ENCODE results near the gene RERGL.
"Not testable (repeated sequence)": the region's sequence is repeated elsewhere in the genome, so short reads cannot be mapped to it uniquely, and the experiment has no call there.

RERGL gene

DNA sequence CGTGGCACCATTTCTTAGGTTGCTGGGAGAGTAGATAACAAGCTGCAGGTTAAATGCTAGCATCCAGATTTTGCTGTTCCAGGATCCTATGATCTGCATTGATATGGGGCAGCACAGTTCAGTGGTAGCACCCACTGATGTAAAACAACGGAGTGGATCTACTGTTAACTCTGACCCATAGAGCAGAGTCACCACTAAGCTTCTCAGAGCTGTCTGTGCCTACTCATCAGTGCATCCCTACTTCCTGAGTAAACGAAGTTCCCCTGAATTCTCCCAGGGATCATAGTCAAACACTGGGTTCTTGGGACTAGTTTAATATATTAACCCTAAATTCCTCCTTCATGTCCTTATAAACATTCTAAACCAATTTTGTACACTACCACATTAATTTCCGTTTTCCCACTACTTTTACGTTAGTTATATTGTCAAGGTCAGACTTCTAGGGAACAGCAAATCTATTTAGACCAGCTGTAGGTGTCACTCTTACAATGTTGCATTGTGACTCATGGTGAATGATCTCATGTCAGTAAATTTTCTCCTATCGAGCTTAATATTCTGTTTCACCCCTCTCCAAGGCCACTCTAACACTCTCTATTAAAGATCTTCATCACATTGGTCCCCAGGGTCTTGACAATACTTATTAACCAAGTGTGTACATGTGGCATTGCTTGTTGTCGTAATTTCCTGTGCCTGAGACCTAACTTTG, 10.3 kb downstream of the RERGL start:
- Histone ChIP-seq H3K36me3 (ENCODE audit: control insufficient read depth in 2 of 2, insufficient read depth in 2 of 2, low read length in 2 of 2) (no peaks in the 10 kb centered on the region), H3K27me3 (ENCODE audit: control insufficient read depth in 2 of 2, insufficient read depth in 2 of 2, low read length in 2 of 2) (no peaks in the 10 kb centered on the region), H3K4me3 (ENCODE audit: low read length in 2 of 2) (no peak overlapping the region), H3K4me1 (ENCODE audit: control insufficient read depth in 2 of 2, insufficient read depth in 2 of 2, low read length in 2 of 2) (no peaks in the 10 kb centered on the region), H3K9me3 (ENCODE audit: control insufficient read depth in 2 of 2, low read length in 2 of 2) (no peaks in the 10 kb centered on the region), H3K27ac (ENCODE audit: low read depth in 2 of 2, low read length in 2 of 2) (no peak overlapping the region), H3K9ac (ENCODE audit: low read depth in 1 of 2, low read length in 2 of 2) (no peak overlapping the region)

DNA sequence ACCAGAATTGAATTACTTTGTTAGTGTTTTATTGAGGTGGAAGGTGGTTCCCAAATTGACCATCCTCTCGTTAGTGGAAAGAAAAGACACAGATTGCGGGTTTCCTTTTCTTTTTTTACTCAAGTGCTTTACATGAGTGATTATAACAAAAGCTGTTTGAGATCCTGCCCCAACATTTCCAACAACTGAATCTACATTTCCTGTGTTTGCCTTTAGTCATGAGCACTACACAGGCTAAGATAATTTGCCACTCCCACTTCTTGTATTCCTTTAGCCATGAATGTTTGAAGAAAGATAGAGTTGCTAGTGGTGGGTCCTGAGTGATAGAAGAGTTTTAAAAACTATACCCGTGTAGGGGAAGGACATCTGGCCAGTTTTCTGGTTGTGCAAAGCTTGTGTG, 16.0 kb downstream of the RERGL start:
- H3K27me3 ChIP-seq (ENCODE audit: control insufficient read depth in 2 of 2, insufficient read depth in 2 of 2, low read length in 2 of 2), result no peaks in the 10 kb centered on the region
- no peak overlapping the region for H3K4me3 ChIP-seq (ENCODE audit: low read length in 2 of 2)
- no peaks in the 10 kb centered on the region for H3K36me3 ChIP-seq (ENCODE audit: control insufficient read depth in 2 of 2, insufficient read depth in 2 of 2, low read length in 2 of 2)
- H3K4me1 ChIP-seq (ENCODE audit: control insufficient read depth in 2 of 2, insufficient read depth in 2 of 2, low read length in 2 of 2), result no peaks in the 10 kb centered on the region
- H3K9me3 ChIP-seq (ENCODE audit: control insufficient read depth in 2 of 2, low read length in 2 of 2), result no peaks in the 10 kb centered on the region
- H3K9ac ChIP-seq (ENCODE audit: low read depth in 1 of 2, low read length in 2 of 2), result no peak overlapping the region
- H3K27ac ChIP-seq (ENCODE audit: low read depth in 2 of 2, low read length in 2 of 2), result no peak overlapping the region

DNA sequence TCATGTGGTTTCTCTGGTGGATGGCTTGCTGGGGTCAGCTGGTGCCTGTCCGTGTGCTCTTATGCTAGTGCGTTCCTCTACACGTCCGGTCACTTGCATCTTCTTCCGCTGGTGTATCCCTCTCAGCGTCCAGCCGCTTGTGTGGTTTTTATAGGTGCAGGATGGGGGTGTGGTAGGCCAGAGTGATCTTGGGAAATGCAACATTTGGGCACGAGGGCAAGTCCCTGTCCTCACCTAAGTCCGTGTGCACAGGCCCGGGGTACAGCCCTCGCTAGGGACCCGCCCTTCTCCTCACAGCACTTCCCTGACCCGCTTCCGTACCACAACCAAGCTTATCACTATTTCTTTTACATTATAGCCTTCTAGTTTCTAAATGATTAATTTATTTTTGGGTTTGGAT, 17.3 kb downstream of the RERGL start:
- H3K36me3 ChIP-seq (ENCODE audit: control insufficient read depth in 2 of 2, insufficient read depth in 2 of 2, low read length in 2 of 2), result no peaks in the 10 kb centered on the region
- H3K4me3 ChIP-seq (ENCODE audit: low read length in 2 of 2), result no peak overlapping the region
- H3K4me1 ChIP-seq (ENCODE audit: control insufficient read depth in 2 of 2, insufficient read depth in 2 of 2, low read length in 2 of 2), result no peaks in the 10 kb centered on the region
- no peak overlapping the region for H3K27ac ChIP-seq (ENCODE audit: low read depth in 2 of 2, low read length in 2 of 2)
- H3K9ac ChIP-seq (ENCODE audit: low read depth in 1 of 2, low read length in 2 of 2), result no peak overlapping the region
- no peaks in the 10 kb centered on the region for H3K27me3 ChIP-seq (ENCODE audit: control insufficient read depth in 2 of 2, insufficient read depth in 2 of 2, low read length in 2 of 2)
- no peaks in the 10 kb centered on the region for H3K9me3 ChIP-seq (ENCODE audit: control insufficient read depth in 2 of 2, low read length in 2 of 2)

DNA sequence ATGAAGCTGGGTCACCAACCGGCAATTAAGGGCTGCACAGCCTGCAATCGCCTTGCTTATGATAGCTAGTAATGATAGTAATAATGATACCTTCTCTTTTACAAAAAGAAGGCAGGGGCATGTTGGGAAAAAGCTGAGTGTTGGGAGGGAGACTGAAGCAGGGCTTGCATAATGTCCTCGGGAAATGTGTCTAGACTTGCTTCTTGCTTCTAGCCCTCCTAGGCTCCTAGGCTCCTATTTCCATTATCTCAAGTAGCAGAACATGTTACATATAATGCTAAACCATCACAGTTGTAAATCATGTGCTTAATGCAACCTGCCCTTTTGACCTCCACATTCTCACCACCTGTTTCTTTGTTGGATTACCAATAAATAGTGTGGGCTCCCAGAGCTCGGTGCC, 18.7 kb downstream of the RERGL start:
- H3K36me3 ChIP-seq (ENCODE audit: control insufficient read depth in 2 of 2, insufficient read depth in 2 of 2, low read length in 2 of 2), result no peaks in the 10 kb centered on the region
- H3K9ac ChIP-seq (ENCODE audit: low read depth in 1 of 2, low read length in 2 of 2), result no peak overlapping the region
- H3K9me3 ChIP-seq (ENCODE audit: control insufficient read depth in 2 of 2, low read length in 2 of 2), result no peaks in the 10 kb centered on the region
- no peaks in the 10 kb centered on the region for H3K27me3 ChIP-seq (ENCODE audit: control insufficient read depth in 2 of 2, insufficient read depth in 2 of 2, low read length in 2 of 2)
- no peak overlapping the region for H3K4me3 ChIP-seq (ENCODE audit: low read length in 2 of 2)
- no peak overlapping the region for H3K27ac ChIP-seq (ENCODE audit: low read depth in 2 of 2, low read length in 2 of 2)
- H3K4me1 ChIP-seq (ENCODE audit: control insufficient read depth in 2 of 2, insufficient read depth in 2 of 2, low read length in 2 of 2), result no peaks in the 10 kb centered on the region

DNA sequence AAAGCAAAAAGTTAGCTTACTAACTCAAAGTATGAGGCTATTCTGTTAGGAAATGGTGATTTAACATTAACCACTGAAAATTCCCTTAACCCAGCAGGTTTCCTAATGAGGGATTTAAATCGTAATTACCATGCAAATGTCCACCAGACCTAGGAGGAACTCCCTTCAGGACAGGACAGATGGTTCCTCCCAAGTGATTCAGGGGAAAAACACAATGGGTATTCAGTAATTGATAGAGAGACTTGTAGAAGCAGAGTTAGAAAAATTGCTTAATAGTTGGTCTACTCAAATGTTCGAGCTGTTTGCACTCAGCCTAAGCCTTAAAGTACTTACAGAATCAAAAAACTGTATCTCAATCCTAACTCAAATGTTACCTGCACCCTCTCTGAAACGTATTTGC, 21.6 kb downstream of the RERGL start:
- no peak overlapping the region for H3K4me3 ChIP-seq (ENCODE audit: low read length in 2 of 2)
- H3K27me3 ChIP-seq (ENCODE audit: control insufficient read depth in 2 of 2, insufficient read depth in 2 of 2, low read length in 2 of 2), result no peaks in the 10 kb centered on the region
- H3K27ac ChIP-seq (ENCODE audit: low read depth in 2 of 2, low read length in 2 of 2), result no peak overlapping the region
- no peaks in the 10 kb centered on the region for H3K9me3 ChIP-seq (ENCODE audit: control insufficient read depth in 2 of 2, low read length in 2 of 2)
- H3K4me1 ChIP-seq (ENCODE audit: control insufficient read depth in 2 of 2, insufficient read depth in 2 of 2, low read length in 2 of 2), result no peaks in the 10 kb centered on the region
- H3K36me3 ChIP-seq (ENCODE audit: control insufficient read depth in 2 of 2, insufficient read depth in 2 of 2, low read length in 2 of 2), result no peaks in the 10 kb centered on the region
- H3K9ac ChIP-seq (ENCODE audit: low read depth in 1 of 2, low read length in 2 of 2), result no peak overlapping the region

DNA sequence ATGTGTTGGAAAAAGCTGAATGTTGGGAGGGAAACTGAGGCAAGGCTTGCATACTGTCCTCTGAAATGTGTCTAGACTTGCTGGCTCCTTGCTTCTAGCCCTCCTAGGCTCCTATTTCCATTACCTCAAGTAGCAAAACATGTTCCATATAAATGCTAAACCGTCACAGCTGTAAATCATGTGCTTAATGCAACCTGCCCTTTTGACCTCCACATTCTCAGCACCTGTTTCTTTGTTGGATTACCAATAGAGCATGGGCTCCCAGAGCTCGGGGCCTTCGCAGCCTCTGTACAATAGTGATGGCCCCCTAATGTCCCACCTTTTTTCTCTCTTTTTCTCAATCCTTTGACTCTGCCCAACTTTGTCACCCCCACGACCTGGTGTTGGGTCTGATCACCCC, 23.3 kb downstream of the RERGL start:
- Histone ChIP-seq H3K36me3 (ENCODE audit: control insufficient read depth in 2 of 2, insufficient read depth in 2 of 2, low read length in 2 of 2) (no peaks in the 10 kb centered on the region), H3K27me3 (ENCODE audit: control insufficient read depth in 2 of 2, insufficient read depth in 2 of 2, low read length in 2 of 2) (no peaks in the 10 kb centered on the region), H3K9ac (ENCODE audit: low read depth in 1 of 2, low read length in 2 of 2) (no peak overlapping the region), H3K27ac (ENCODE audit: low read depth in 2 of 2, low read length in 2 of 2) (no peak overlapping the region), H3K4me1 (ENCODE audit: control insufficient read depth in 2 of 2, insufficient read depth in 2 of 2, low read length in 2 of 2) (no peaks in the 10 kb centered on the region), H3K4me3 (ENCODE audit: low read length in 2 of 2) (no peak overlapping the region), H3K9me3 (ENCODE audit: control insufficient read depth in 2 of 2, low read length in 2 of 2) (no peaks in the 10 kb centered on the region)

DNA sequence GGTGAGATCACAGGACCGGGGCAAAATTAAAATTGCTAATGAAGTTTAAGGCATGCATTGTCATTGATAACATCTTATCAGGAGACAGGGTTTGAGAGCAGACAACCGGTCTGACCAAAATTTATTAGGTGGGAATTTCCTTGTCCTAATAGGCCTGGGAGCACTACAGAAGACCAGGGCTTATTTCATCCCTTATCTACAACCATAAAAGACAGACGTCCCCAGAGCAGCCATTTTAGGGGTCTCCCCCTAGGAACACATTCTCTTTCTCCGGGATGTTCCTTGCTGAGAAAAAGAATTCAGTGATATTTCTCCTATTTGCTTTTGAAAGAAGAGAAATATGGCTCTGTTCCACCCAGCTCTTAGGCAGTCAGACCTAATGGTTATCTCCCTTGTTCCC, 27.1 kb downstream of the RERGL start:
- H3K4me3 ChIP-seq (ENCODE audit: low read length in 2 of 2); H3K27me3 ChIP-seq (ENCODE audit: control insufficient read depth in 2 of 2, insufficient read depth in 2 of 2, low read length in 2 of 2); H3K27ac ChIP-seq (ENCODE audit: low read depth in 2 of 2, low read length in 2 of 2); H3K9me3 ChIP-seq (ENCODE audit: control insufficient read depth in 2 of 2, low read length in 2 of 2); H3K9ac ChIP-seq (ENCODE audit: low read depth in 1 of 2, low read length in 2 of 2); H3K4me1 ChIP-seq (ENCODE audit: control insufficient read depth in 2 of 2, insufficient read depth in 2 of 2, low read length in 2 of 2); H3K36me3 ChIP-seq (ENCODE audit: control insufficient read depth in 2 of 2, insufficient read depth in 2 of 2, low read length in 2 of 2): not testable (repeated sequence)

DNA sequence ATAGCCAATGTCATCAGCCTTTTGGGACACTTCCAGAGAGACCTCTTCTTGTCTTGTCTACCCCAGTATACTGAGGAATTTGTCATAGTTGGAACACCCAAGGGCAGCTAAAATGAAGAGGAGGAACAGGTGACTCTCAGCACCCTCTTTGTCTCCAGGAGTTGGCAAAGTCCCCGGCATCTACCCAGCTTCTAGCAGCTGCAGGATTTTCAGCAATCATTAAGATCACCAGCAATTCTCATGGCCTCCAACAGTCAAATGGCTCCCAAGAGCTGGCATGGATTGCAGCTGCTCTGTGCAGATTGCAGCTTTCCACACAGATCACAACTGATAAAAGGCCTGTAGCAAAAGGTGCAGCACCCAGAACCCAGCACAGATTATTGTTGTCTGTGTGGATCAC, 32.9 kb downstream of the RERGL start:
- Histone ChIP-seq H3K36me3 (ENCODE audit: control insufficient read depth in 2 of 2, insufficient read depth in 2 of 2, low read length in 2 of 2) (no peaks in the 10 kb centered on the region), H3K27me3 (ENCODE audit: control insufficient read depth in 2 of 2, insufficient read depth in 2 of 2, low read length in 2 of 2) (no peaks in the 10 kb centered on the region), H3K27ac (ENCODE audit: low read depth in 2 of 2, low read length in 2 of 2) (no peak overlapping the region), H3K4me1 (ENCODE audit: control insufficient read depth in 2 of 2, insufficient read depth in 2 of 2, low read length in 2 of 2) (no peaks in the 10 kb centered on the region), H3K4me3 (ENCODE audit: low read length in 2 of 2) (no peak overlapping the region), H3K9ac (ENCODE audit: low read depth in 1 of 2, low read length in 2 of 2) (no peak overlapping the region), H3K9me3 (ENCODE audit: control insufficient read depth in 2 of 2, low read length in 2 of 2) (peaks cover 0 to 3% of the 10 kb centered on the region in 2 donors)

DNA sequence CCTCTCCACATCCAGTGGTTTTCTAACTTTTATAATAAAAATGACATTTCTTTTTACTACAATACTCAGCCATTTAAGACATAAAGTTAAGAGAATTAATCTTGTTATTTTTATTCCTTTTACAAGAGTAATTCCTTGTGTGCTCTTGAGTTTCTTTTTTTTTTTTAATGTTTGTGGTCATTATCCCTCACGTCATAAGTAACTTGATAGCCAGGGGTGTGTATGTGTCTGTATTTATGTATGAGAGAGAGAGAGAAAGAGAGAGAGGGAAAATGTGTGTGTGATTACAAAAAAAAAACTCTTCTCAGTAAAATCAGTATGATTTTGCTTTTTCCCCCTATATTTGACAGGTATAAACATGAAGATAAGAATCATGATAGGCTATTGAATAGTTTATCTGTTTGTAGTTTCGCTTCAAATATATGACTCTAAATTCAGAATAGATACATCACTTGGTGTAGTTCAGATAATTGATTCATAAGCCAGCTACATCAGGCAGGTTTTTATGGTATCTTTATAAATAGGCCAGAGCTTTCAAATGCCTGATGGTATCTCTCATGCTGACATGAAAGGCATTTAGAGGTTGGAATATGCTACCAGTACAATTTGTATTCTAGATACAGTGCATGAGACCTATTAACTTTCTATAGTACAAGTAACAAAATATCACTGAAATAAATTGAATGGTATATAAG, 34.9 kb downstream of the RERGL start:
- Histone ChIP-seq H3K9ac (ENCODE audit: low read depth in 1 of 2, low read length in 2 of 2) (no peak overlapping the region), H3K36me3 (ENCODE audit: control insufficient read depth in 2 of 2, insufficient read depth in 2 of 2, low read length in 2 of 2) (no peaks in the 10 kb centered on the region), H3K27ac (ENCODE audit: low read depth in 2 of 2, low read length in 2 of 2) (no peak overlapping the region), H3K9me3 (ENCODE audit: control insufficient read depth in 2 of 2, low read length in 2 of 2) (peaks cover 3% of the 10 kb centered on the region in 2 donors), H3K27me3 (ENCODE audit: control insufficient read depth in 2 of 2, insufficient read depth in 2 of 2, low read length in 2 of 2) (no peaks in the 10 kb centered on the region), H3K4me3 (ENCODE audit: low read length in 2 of 2) (no peak overlapping the region), H3K4me1 (ENCODE audit: control insufficient read depth in 2 of 2, insufficient read depth in 2 of 2, low read length in 2 of 2) (no peaks in the 10 kb centered on the region)

DNA sequence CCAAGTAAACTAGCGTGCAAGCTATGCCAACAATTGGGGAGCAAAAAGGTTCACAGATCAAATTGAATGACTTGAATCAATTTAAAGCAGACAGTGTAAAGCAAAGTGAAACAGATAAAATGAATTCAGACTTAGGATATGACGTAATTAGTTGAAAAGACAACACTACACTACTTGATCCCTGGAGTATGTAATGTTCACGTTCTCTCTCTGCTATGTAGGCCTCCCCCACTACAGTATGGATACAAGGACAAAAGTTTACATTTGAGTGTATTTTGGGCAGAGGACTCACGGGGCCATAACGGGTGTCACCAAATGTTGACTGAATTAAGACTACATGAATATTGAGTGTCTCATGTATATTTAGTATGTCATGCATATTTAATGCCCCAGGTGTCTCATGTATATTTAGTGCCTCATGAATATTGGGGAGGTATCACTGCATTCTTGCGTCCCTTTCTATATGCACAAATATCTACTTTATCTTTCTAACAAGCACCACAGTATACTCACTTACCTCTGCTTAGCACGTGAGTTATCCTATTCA, 44.5 kb downstream of the RERGL start:
- Histone ChIP-seq H3K4me3 (ENCODE audit: low read length in 2 of 2) (no peak overlapping the region), H3K36me3 (ENCODE audit: control insufficient read depth in 2 of 2, insufficient read depth in 2 of 2, low read length in 2 of 2) (no peaks in the 10 kb centered on the region), H3K27me3 (ENCODE audit: control insufficient read depth in 2 of 2, insufficient read depth in 2 of 2, low read length in 2 of 2) (no peaks in the 10 kb centered on the region), H3K9me3 (ENCODE audit: control insufficient read depth in 2 of 2, low read length in 2 of 2) (peaks cover 0 to 2% of the 10 kb centered on the region in 2 donors), H3K4me1 (ENCODE audit: control insufficient read depth in 2 of 2, insufficient read depth in 2 of 2, low read length in 2 of 2) (no peaks in the 10 kb centered on the region), H3K9ac (ENCODE audit: low read depth in 1 of 2, low read length in 2 of 2) (no peak overlapping the region), H3K27ac (ENCODE audit: low read depth in 2 of 2, low read length in 2 of 2) (no peak overlapping the region)

Data from mucosa of rectum (tissue), 2 donors.